ENCODE measurements around the gene TNP1. TPM values are rescaled to one million over a fixed set of nuclear protein-coding genes. Genes with fewer than 3 reads are reported as not detected.

TNP1 gene
- total RNA-seq, 1 donor from 2014 or later: not detected

DNA sequence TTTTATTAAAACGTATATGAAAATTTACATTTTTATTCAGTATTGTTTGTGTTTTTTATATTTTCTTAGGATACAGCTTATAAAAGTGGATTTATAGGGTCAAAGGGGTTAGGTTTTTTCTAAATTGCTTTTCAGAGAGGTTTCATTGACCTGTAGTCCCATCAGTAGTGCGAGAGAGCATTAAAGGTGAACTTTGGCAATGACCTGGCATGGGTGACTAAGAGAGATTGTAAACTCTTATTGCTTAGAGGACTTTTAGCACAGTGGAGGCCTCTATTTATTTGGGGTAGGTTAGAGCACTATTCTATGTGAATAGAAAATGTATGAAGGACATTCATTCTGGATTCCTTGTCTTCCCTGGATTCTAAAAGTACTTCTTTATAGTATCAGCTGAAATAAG, 16.0 kb upstream of the TNP1 start:
- intact Hi-C loops (cut with micrococcal nuclease): loop anchor here (10.0 kb wide), 1 partner anchor 349 kb away; no protein-coding TSS in a partner anchor

DNA sequence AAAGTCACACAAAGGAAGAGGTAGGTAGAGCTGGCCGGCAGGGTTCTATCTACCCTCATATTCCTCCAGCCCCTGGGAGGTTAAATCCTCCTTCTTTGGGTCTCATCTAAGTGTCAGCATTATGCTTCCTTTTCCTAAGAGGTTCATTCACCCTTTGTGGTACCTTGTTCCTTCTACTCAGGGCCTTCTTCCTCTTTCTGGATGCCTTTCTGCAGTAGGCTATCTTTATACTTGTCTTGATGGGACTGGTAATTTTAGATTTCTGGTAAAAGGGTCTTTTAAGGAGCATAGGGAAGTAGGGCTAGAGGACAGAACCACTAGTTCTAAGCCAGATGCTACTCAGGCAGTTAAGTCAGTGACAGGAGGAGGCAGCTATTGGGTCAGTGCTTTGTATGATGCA, 13.7 kb upstream of the TNP1 start:
- intact Hi-C loops (cut with micrococcal nuclease): loop anchor here (10.0 kb wide), 1 partner anchor 351 kb away; no protein-coding TSS in a partner anchor

- intact Hi-C loops (cut with micrococcal nuclease): loop anchor here (10.0 kb wide), 1 partner anchor 352 kb away; no protein-coding TSS in a partner anchor
These were observed 12.8 kb upstream of the TNP1 start for GRCh38 chr2:216872624-216873023.

DNA sequence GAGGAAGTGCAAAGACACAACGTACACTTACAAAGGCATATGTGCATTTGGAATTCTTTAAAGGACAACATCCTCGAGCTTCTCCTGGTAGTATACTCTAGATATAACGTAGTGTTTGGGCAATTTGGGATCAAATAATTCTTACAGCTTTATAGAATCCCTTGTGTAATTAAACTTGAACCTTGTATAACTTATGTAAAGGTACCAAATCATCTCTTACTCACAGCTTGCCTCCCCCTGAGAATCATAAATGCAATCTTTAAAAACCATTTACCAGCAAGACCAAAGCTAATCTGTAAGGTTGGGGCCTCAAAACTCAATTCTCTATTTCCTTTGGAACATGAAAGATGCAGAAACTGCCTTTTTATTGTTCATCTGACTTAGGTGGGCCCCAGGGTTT, 12.2 kb upstream of the TNP1 start:
- intact Hi-C loops (cut with micrococcal nuclease): loop anchor here (10.0 kb wide), 1 partner anchor 353 kb away; no protein-coding TSS in a partner anchor

GRCh38 chr2:216871333-216871934, 11.6 kb upstream of the TNP1 start:
- intact Hi-C loops (cut with micrococcal nuclease): loop anchor here (10.0 kb wide), 1 partner anchor 353 kb away; no protein-coding TSS in a partner anchor

DNA sequence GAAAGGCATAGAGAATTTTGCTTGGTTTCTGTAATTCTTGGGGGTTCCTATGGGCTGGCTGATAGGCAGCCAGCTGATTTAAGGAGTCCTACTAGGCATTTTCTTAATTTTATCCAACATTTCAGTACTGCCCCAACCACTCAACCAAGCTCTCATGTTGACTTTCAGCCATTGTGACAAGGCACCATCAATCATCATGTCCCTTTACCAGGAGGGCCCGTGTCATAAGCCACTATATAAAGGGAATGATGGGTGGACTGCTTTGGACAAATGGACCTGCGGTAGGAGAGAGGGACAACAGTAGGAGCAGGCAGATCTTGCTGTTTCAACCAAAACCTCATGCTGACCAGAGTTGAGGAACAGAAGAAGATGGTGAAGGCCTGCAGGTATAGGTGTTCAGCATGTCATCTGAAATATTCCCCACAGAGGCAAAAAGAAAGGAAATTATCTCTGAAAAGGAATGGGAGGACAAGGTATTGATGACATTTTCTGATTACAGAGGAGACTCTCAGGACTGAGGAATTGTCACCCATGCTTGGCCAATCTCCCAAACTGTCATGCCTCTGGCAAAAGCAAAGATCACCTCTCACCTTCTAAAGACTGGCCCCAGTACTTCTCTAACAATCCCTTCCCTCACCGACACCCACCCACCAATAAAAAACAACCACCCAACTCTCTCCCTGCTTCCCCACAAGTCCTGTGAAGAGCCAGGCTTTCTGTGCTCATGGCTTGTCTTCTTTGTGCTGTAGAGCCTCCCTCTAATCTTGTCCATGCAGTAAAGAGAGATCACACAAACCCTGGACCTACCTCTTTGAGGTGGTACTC, 10.9 kb upstream of the TNP1 start:
- intact Hi-C loops (cut with micrococcal nuclease): loop anchor here (10.0 kb wide), 1 partner anchor 354 kb away; no protein-coding TSS in a partner anchor

DNA sequence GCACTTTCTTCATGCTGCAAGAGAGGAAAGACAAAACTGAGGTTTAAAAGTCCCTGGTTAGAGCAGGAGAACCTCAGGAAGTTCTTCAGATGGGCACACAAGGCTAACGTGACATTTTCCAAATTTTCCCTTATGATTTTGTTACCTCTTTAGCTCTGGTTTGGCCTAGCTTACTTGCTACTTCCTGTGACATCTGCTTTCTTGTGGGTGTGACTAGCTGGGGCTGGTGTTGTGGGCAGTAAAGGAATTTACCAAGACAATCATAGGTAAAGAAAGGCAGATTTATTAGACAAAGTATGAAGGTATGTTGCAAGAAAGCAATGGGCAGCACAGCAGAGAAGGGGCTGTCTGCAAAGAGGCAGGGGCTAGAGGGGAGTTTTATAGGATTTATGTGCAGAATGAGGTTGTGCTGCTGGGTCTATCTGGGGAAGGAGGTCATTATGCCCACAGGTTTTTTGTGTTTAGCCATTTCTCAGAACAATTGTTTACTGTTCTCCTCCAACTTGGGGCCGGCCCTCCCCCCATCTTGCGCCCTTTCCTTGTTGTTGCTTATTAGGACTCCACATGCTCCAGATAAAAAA, 6.7 kb upstream of the TNP1 start:
- intact Hi-C loops (cut with micrococcal nuclease): no loop called here

DNA sequence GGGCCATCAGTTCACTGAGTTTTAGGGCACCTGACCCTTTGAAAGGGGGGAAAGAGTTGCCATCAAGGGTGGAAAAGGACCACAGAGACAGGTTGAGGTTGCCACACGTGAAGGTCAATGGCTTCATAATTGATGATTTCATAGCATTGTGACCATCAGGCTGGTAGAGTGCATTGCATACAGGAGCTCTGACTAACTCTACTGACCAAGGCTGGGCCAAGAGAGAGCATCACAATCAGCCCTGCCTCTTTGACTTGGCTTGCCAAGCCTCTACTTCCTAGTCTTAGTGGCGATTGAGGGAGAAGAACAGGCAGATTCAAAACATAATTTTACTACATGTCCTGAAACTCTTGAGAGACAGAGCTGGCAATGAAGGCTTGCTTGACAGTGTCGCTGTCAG, 5.8 kb upstream of the TNP1 start:
- intact Hi-C loops (cut with micrococcal nuclease): no loop called here

GRCh38 chr2:216863946-216864345, 4.1 kb upstream of the TNP1 start:
- intact Hi-C loops (cut with micrococcal nuclease): no loop called here

GRCh38 chr2:216862628-216863398, 2.9 kb upstream of the TNP1 start:
- intact Hi-C loops (cut with micrococcal nuclease): no loop called here

GRCh38 chr2:216860426-216861137, 718 bp upstream of the TNP1 start:
- intact Hi-C loops (cut with micrococcal nuclease): no loop called here

GRCh38 chr2:216858312-216858711, 1.6 kb downstream of the TNP1 start:
- intact Hi-C loops (cut with micrococcal nuclease): no loop called here

DNA sequence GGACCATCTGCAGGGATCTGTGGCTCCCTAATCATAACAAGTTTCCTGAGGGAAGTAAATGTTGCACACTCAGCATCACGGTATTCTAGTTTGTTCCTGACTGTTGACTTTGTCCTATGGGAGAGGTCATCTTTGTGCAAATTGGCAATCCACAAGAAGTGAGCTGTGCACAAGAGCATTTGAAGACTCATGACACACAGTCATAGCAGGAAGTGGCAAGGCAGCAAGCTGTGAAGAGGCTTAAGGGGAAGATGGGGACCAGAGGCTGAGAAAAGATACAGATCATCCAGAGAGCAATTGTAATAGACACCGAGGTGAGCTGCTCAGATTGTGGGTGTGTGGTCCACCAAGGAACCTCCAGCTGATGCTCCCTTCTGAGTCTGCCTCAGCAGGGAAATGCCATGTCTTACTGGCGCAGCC, 2.7 kb downstream of the TNP1 start:
- intact Hi-C loops (cut with micrococcal nuclease): no loop called here

- intact Hi-C loops (cut with micrococcal nuclease): no loop called here
These were observed 3.3 kb downstream of the TNP1 start for GRCh38 chr2:216856406-216857065.

DNA sequence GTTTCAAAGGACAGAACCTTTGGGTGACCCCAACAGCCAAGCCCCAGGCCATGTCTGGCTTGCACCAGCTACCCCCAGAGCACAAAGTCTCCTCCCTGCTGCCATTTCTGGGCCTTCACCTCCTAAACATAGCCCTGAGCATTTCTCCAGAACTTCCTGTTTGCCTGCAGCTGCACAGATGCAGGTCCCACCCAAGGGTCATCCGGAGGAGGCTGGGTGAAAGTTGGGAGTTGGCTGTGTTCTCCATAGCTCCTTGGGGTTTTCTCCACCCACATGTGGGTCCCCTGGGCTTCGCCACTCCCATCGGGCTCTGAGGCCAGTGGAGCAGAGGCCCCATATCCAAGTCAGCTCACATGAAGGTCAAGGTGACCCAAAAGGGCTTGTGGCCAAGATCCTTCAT, 4.3 kb downstream of the TNP1 start:
- intact Hi-C loops (cut with micrococcal nuclease): no loop called here

- intact Hi-C loops (cut with micrococcal nuclease): no loop called here
These were observed 4.8 kb downstream of the TNP1 start for GRCh38 chr2:216855079-216855478.

- intact Hi-C loops (cut with micrococcal nuclease): no loop called here
These were observed 8.3 kb downstream of the TNP1 start for GRCh38 chr2:216851486-216852090.

DNA sequence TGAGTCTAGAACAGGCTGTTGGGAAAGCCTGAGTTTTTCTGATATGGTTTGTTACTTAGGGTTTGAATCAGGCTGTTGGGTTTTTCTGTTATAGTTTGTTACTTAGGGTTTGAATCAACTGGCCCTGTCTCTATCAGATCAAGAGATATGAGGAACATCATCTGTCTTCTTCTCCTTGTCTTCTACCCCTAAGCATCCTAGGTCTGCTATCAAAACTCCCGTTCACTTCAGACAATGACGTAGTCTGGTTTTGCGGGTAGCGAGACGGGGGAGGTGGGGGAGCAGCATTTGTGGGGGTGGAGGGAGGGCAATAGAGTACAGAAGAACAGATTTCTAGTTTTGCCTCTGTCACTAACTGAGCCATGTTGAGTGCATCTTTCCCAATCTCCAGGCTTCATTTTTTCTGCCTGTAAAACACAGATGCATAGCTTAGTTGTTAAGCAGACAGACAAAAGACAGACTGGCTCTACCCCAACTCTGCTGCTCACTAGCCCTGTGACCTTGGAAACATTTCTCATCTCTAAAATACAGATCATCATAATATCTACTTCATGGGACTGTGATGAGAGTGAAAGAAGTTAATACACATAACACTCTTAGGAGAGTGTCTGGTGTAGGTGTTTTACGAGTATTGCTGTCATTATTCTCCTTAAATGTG, 9.1 kb downstream of the TNP1 start:
- intact Hi-C loops (cut with micrococcal nuclease): no loop called here

GRCh38 chr2:216849987-216850386, 9.9 kb downstream of the TNP1 start:
- intact Hi-C loops (cut with micrococcal nuclease): no loop called here
